Esophagus muscularis mucosa (tissue), 4 donors: ENCODE data around the gene RNU7-1.

Experiments
- EP300 ChIP-seq: sonication (generic); formaldehyde crosslinking; IDR thresholded peaks from one replicate; pipeline ENCODE4 v1.6.1; 2017; ENCODE audit warnings: antibody characterized with exemption
- POLR2A ChIP-seq: fragments of 450-650 bp; IDR thresholded peaks from one replicate; pipeline ENCODE4 v1.6.1; 2017; ENCODE audit warnings: antibody characterized with exemption, moderate library complexity, mild to moderate bottlenecking, low read depth
- TF ChIP-seq, protein P1 (sequence below), 3 experiments: fragments of 200-600 bp in 2 of 3; fragments of 450-650 bp in 1 of 3; sonication (generic) in 2 of 3; IDR thresholded peaks; one replicate each; pipeline ENCODE4 v1.5.1; 2017 to 2019; ENCODE audit warnings: antibody characterized with exemption in 3 of 3, mild to moderate bottlenecking in 2 of 3, moderate library complexity in 1 of 3

DNA sequence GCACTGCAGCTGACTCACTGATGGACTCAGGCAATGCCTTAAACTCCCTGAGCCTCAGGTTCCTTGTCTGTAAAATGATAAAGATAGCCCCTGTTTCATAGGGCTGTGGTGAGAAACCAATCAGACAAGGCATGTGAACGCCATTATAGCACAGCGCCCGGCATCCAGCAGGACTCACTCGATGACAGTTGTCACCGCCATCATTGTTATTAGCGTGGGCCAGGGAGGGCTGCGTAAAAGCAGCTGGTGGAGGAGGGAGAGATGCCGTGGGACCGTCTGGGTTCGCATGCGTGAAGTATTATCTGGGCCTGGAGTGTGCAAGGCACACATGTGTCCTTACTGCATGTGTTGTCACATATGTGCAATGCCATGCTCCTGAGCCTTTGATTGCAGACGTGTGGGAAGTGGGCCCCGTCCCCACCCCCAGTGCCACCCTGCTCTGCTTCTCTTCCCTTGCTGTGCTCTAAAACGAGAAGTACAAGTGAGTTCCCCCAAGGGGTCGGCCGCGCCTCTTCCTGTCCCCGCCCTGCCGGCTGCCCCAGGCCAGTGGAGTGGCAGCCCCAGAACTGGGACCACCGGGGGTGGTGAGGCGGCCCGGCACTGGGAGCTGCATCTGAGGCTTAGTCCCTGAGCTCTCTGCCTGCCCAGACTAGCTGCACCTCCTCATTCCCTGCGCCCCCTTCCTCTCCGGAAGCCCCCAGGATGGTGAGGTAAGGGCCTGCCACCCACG is 7.4 kb downstream of the RNU7-1 start, which contains the start of gene PTPN6:
- TF ChIP-seq POLR2A = no peak
- TF ChIP-seq, protein P1, sequence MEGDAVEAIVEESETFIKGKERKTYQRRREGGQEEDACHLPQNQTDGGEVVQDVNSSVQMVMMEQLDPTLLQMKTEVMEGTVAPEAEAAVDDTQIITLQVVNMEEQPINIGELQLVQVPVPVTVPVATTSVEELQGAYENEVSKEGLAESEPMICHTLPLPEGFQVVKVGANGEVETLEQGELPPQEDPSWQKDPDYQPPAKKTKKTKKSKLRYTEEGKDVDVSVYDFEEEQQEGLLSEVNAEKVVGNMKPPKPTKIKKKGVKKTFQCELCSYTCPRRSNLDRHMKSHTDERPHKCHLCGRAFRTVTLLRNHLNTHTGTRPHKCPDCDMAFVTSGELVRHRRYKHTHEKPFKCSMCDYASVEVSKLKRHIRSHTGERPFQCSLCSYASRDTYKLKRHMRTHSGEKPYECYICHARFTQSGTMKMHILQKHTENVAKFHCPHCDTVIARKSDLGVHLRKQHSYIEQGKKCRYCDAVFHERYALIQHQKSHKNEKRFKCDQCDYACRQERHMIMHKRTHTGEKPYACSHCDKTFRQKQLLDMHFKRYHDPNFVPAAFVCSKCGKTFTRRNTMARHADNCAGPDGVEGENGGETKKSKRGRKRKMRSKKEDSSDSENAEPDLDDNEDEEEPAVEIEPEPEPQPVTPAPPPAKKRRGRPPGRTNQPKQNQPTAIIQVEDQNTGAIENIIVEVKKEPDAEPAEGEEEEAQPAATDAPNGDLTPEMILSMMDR (IDR thresholded peaks at IDR 0.05) = no peak
- no peak for TF ChIP-seq EP300
